ENCODE results near the gene IPO9.

DNA sequence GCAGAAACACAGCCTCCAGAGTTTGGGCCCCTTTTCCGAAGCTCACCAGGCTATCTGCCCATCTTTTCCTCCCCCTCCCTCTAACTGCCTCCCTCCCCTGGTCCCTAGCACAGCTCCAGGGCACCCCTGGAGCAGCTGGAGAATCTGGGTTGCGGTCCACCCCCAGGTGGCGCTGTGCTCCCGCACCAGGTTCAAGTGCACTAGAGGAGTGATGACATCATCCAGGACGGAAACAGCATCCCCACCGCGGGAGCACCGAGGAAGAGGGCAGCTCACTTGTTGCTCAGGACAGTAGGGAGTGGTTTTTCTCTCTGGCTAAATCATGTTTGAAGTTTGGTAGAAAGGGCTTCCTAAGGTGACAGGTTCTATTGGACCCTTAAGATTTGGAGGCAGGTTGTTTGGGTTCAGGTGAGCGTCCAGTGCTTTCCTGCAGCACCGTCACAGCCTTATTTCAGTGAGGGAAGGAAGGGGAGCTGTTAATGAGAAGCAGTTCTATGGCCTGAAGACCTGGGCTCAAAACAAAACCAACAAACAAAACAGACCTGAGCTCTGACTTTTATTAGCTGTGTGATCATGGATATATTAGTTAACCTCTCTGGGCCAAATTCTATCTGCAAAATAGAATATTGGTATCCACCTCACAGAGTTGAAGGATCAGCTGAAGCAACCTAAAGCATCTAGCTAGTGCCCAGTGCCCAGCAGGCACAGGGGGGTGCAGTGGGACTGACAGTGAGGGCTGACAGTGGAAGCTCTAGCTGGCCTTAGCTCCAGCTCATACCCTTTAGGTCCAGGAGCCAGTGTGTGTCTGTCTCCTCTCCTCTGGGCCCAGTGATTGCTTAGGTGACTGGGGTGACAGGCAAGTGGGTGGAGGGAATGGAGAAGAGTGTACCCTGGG, 67.2 kb downstream of the IPO9 start:
- TF ChIP-seq, protein P1, sequence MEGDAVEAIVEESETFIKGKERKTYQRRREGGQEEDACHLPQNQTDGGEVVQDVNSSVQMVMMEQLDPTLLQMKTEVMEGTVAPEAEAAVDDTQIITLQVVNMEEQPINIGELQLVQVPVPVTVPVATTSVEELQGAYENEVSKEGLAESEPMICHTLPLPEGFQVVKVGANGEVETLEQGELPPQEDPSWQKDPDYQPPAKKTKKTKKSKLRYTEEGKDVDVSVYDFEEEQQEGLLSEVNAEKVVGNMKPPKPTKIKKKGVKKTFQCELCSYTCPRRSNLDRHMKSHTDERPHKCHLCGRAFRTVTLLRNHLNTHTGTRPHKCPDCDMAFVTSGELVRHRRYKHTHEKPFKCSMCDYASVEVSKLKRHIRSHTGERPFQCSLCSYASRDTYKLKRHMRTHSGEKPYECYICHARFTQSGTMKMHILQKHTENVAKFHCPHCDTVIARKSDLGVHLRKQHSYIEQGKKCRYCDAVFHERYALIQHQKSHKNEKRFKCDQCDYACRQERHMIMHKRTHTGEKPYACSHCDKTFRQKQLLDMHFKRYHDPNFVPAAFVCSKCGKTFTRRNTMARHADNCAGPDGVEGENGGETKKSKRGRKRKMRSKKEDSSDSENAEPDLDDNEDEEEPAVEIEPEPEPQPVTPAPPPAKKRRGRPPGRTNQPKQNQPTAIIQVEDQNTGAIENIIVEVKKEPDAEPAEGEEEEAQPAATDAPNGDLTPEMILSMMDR (IDR thresholded peaks at IDR 0.05; ENCODE audit: poor library complexity): peak; percentile 97
- TF ChIP-seq EZH2 (IDR thresholded peaks at IDR 0.05; ENCODE audit: borderline replicate concordance): no peak
- no peak for TF ChIP-seq EZH2phosphoT487 (IDR thresholded peaks at IDR 0.05; ENCODE audit: low read depth, severe bottlenecking, unreplicated experiment)

Measured in hepatocyte (in vitro differentiated cells).